Immature natural killer cell (primary cell): ENCODE results near the gene ATP1A1. TPM values are rescaled to one million over a fixed set of nuclear protein-coding genes. Genes with fewer than 3 reads are reported as not detected.
A peak's percentile ranks its signal among the peaks of the same experiment; 100 is the strongest.

Source experiments
- DNase-seq, 3 donors: peaks; one replicate each; pipeline ENCODE4 v3.0.0; 2022; ENCODE audit warnings: mixed read lengths in 1 of 3
- H3K27ac Mint-ChIP-seq, 6 donors: one replicate each; pipeline ENCODE4 v1.8.0; 2020; ENCODE audit warnings: mixed read lengths in 6 of 6, mild to moderate bottlenecking in 5 of 6, inconsistent platforms in 4 of 6, moderate library complexity in 3 of 6
- H3K27me3 Mint-ChIP-seq, 3 donors: one replicate each; pipeline ENCODE4 v1.8.0; 2020 to 2021; ENCODE audit warnings: low read depth in 3 of 3, mild to moderate bottlenecking in 3 of 3, mixed read lengths in 3 of 3, moderate library complexity in 3 of 3, inconsistent platforms in 1 of 3
- H3K36me3 Mint-ChIP-seq, 3 donors: one replicate each; pipeline ENCODE4 v1.8.0; 2020; ENCODE audit warnings: mixed read lengths in 3 of 3, inconsistent platforms in 2 of 3, mild to moderate bottlenecking in 2 of 3
- H3K4me1 Mint-ChIP-seq, 2 donors: one replicate each; pipeline ENCODE4 v1.8.0; 2020; ENCODE audit warnings: inconsistent platforms in 2 of 2, mild to moderate bottlenecking in 2 of 2, mixed read lengths in 2 of 2, moderate library complexity in 1 of 2
- H3K4me3 Mint-ChIP-seq, 5 donors: one replicate each; pipeline ENCODE4 v1.8.0; 2020; ENCODE audit warnings: mild to moderate bottlenecking in 5 of 5, mixed read lengths in 5 of 5, inconsistent platforms in 3 of 5, moderate library complexity in 3 of 5
- H3K9me3 Mint-ChIP-seq, 6 donors: one replicate each; pipeline ENCODE4 v1.8.0; 2020; ENCODE audit warnings: mild to moderate bottlenecking in 6 of 6, mixed read lengths in 6 of 6, inconsistent platforms in 4 of 6, moderate library complexity in 3 of 6
- polyA plus RNA-seq, 3 donors: library from polyadenylated mRNA; unstranded; fragments of 300-500 nt; fragmentation: Illumina TruSeq; gene quantifications; one replicate each; pipeline ENCODE4 v1.2.3, GENCODE V29; 2021

Gene ATP1A1
- polyA plus RNA-seq, 3 donors from 2014 or later = 21.5 to 38.7 (median 24.2) TPM

GRCh38 chr1:116394270-116394669, 21.2 kb downstream of the ATP1A1 start:
- peaks cover 50 to 82% (median 63%) of the 10 kb centered on the region in 3 donors for H3K36me3 Mint-ChIP-seq

GRCh38 chr1:116396769-116397168, 23.7 kb downstream of the ATP1A1 start:
- DNase-seq = no peak
- Mint-ChIP-seq H3K27me3 (peaks cover 0 to 1% (median 1%) of the 10 kb centered on the region in 3 donors), H3K4me1 (peaks cover 13 to 24% of the 10 kb centered on the region in 2 donors), H3K9me3 (no peaks in the 10 kb centered on the region), H3K27ac (no peak overlapping the region), H3K36me3 (peaks cover 52 to 88% (median 66%) of the 10 kb centered on the region in 3 donors), H3K4me3 (no peak overlapping the region)

More at GRCh38 chr1:116394270-116394669, 21.2 kb downstream of the ATP1A1 start:
- H3K4me1 Mint-ChIP-seq = peaks cover 18 to 36% of the 10 kb centered on the region in 2 donors
- H3K27ac Mint-ChIP-seq = no peak overlapping the region
- no peaks in the 10 kb centered on the region for H3K9me3 Mint-ChIP-seq
- H3K4me3 Mint-ChIP-seq = no peak overlapping the region
- no peak for DNase-seq
- H3K27me3 Mint-ChIP-seq = peaks cover 0 to 1% (median 1%) of the 10 kb centered on the region in 3 donors

- Mint-ChIP-seq H3K4me1 (peaks cover 17 to 24% of the 10 kb centered on the region in 2 donors), H3K9me3 (no peaks in the 10 kb centered on the region), H3K4me3 (no peak overlapping the region), H3K27me3 (peaks cover 0 to 1% (median 0%) of the 10 kb centered on the region in 3 donors), H3K36me3 (peaks cover 52 to 90% (median 72%) of the 10 kb centered on the region in 3 donors), H3K27ac (peak overlapping the region in 1 of 6 donors; percentile 26)
- DNase-seq = no peak
Measured at GRCh38 chr1:116397728-116398127, 24.7 kb downstream of the ATP1A1 start.

GRCh38 chr1:116400780-116401179, 27.7 kb downstream of the ATP1A1 start:
- Mint-ChIP-seq H3K4me3 (no peak overlapping the region), H3K4me1 (peaks cover 14 to 35% of the 10 kb centered on the region in 2 donors)

GRCh38 chr1:116401646-116402176, 28.7 kb downstream of the ATP1A1 start:
- peaks cover 0 to 4% (median 1%) of the 10 kb centered on the region in 3 donors for H3K27me3 Mint-ChIP-seq
- peaks cover 14 to 35% of the 10 kb centered on the region in 2 donors for H3K4me1 Mint-ChIP-seq

More at GRCh38 chr1:116400780-116401179, 27.7 kb downstream of the ATP1A1 start:
- Mint-ChIP-seq H3K36me3 (peaks cover 55 to 91% (median 80%) of the 10 kb centered on the region in 3 donors), H3K27me3 (peaks cover 0 to 1% (median 1%) of the 10 kb centered on the region in 3 donors), H3K9me3 (no peaks in the 10 kb centered on the region), H3K27ac (peak overlapping the region in 2 of 6 donors; percentile 48 to 72)
- no peak for DNase-seq

GRCh38 chr1:116402333-116402732, 29.3 kb downstream of the ATP1A1 start:
- Mint-ChIP-seq H3K9me3 (no peaks in the 10 kb centered on the region), H3K36me3 (peaks cover 55 to 86% (median 77%) of the 10 kb centered on the region in 3 donors), H3K27me3 (peaks cover 0 to 4% (median 1%) of the 10 kb centered on the region in 3 donors), H3K4me3 (peak overlapping the region in 1 of 5 donors; percentile 2), H3K4me1 (peaks cover 14 to 35% of the 10 kb centered on the region in 2 donors), H3K27ac (peak overlapping the region in 5 of 6 donors; percentile 7 to 80 (median 59))
- no peak for DNase-seq

More at GRCh38 chr1:116401646-116402176, 28.7 kb downstream of the ATP1A1 start:
- Mint-ChIP-seq H3K36me3 (peaks cover 56 to 88% (median 77%) of the 10 kb centered on the region in 3 donors), H3K27ac (peak overlapping the region in 2 of 6 donors; percentile 57 to 80), H3K9me3 (no peaks in the 10 kb centered on the region), H3K4me3 (no peak overlapping the region)
- no peak for DNase-seq

GRCh38 chr1:116403496-116404136, 30.6 kb downstream of the ATP1A1 start:
- no peak for DNase-seq
- H3K27ac Mint-ChIP-seq = peak overlapping the region in 1 of 6 donors; percentile 63

GRCh38 chr1:116404699-116405098, 31.7 kb downstream of the ATP1A1 start:
- Mint-ChIP-seq H3K27me3 (peaks cover 0 to 3% (median 1%) of the 10 kb centered on the region in 3 donors), H3K4me3 (no peak overlapping the region), H3K9me3 (no peaks in the 10 kb centered on the region), H3K4me1 (peaks cover 14 to 35% of the 10 kb centered on the region in 2 donors), H3K27ac (peak overlapping the region in 1 of 6 donors; percentile 9), H3K36me3 (peaks cover 37 to 62% (median 53%) of the 10 kb centered on the region in 3 donors)
- no peak for DNase-seq

More at GRCh38 chr1:116403496-116404136, 30.6 kb downstream of the ATP1A1 start:
- Mint-ChIP-seq H3K4me3 (no peak overlapping the region), H3K27me3 (peaks cover 0 to 3% (median 1%) of the 10 kb centered on the region in 3 donors), H3K36me3 (peaks cover 42 to 73% (median 64%) of the 10 kb centered on the region in 3 donors), H3K9me3 (no peaks in the 10 kb centered on the region), H3K4me1 (peaks cover 14 to 35% of the 10 kb centered on the region in 2 donors)

GRCh38 chr1:116405241-116406135, 32.4 kb downstream of the ATP1A1 start:
- no peak for DNase-seq
- H3K9me3 Mint-ChIP-seq = no peaks in the 10 kb centered on the region
- H3K36me3 Mint-ChIP-seq = peaks cover 30 to 54% (median 46%) of the 10 kb centered on the region in 3 donors
- H3K27ac Mint-ChIP-seq = peak overlapping the region in 4 of 6 donors; percentile 48 to 78 (median 60)
- peaks cover 0 to 3% (median 3%) of the 10 kb centered on the region in 3 donors for H3K27me3 Mint-ChIP-seq
- peaks cover 14 to 35% of the 10 kb centered on the region in 2 donors for H3K4me1 Mint-ChIP-seq
- H3K4me3 Mint-ChIP-seq = no peak overlapping the region

GRCh38 chr1:116407033-116407432, 34.0 kb downstream of the ATP1A1 start:
- no peak for DNase-seq
- H3K36me3 Mint-ChIP-seq = peaks cover 29 to 42% (median 40%) of the 10 kb centered on the region in 3 donors
- H3K4me1 Mint-ChIP-seq = peaks cover 7 to 22% of the 10 kb centered on the region in 2 donors
- peaks cover 0 to 3% (median 3%) of the 10 kb centered on the region in 3 donors for H3K27me3 Mint-ChIP-seq
- no peak overlapping the region for H3K4me3 Mint-ChIP-seq
- no peaks in the 10 kb centered on the region for H3K9me3 Mint-ChIP-seq
- peak overlapping the region in 2 of 6 donors; percentile 21 to 66 for H3K27ac Mint-ChIP-seq

- Mint-ChIP-seq H3K4me1 (peaks cover 0 to 12% of the 10 kb centered on the region in 2 donors), H3K27ac (peak overlapping the region in 1 of 6 donors; percentile 16), H3K27me3 (peaks cover 0 to 3% (median 3%) of the 10 kb centered on the region in 3 donors), H3K36me3 (peaks cover 24 to 32% (median 30%) of the 10 kb centered on the region in 3 donors), H3K4me3 (no peak overlapping the region), H3K9me3 (no peaks in the 10 kb centered on the region)
- DNase-seq = no peak
Measured at GRCh38 chr1:116408193-116408592, 35.1 kb downstream of the ATP1A1 start.

- peaks cover 16 to 25% (median 25%) of the 10 kb centered on the region in 3 donors for H3K36me3 Mint-ChIP-seq
- peak overlapping the region in 1 of 6 donors; percentile 6 for H3K27ac Mint-ChIP-seq
- DNase-seq = no peak
- peaks cover 0 to 4% of the 10 kb centered on the region in 2 donors for H3K4me1 Mint-ChIP-seq
- H3K27me3 Mint-ChIP-seq = peaks cover 0 to 3% (median 2%) of the 10 kb centered on the region in 3 donors
- H3K4me3 Mint-ChIP-seq = no peak overlapping the region
- H3K9me3 Mint-ChIP-seq = no peaks in the 10 kb centered on the region
Measured at GRCh38 chr1:116408803-116409720, 36.0 kb downstream of the ATP1A1 start.
